IMR-90 (cell line): ENCODE results near the gene C2. TPM values are rescaled to one million over a fixed set of nuclear protein-coding genes. Genes with fewer than 3 reads are reported as not detected.

ENCODE experiments used
- ATAC-seq: fragments of 200-7000 bp; cut with Tn5 transposase; 2 replicates; pipeline ENCODE4 v1.9.1; 2020; ENCODE audit warnings: low read depth, mild to moderate bottlenecking, moderate library complexity
- BruUV-seq: library from RNA; stranded (reverse); fragments of 400-500 nt; replicated peaks from 2 replicates; lab custom pipeline; 2021; lab: Mats Ljungman, UMichigan
- CTCF ChIA-PET: fragments of 300-600 bp; formaldehyde crosslinking; extraction: SDS; loops from one replicate; lab custom pipeline; 2021; ENCODE audit warnings: antibody characterized with exemption; lab: Yijun Ruan, JAX
- POLR2A ChIA-PET: fragments of 300-600 bp; sonication (Branson Sonifier 250); formaldehyde crosslinking; loops from one replicate; lab custom pipeline; 2022; ENCODE audit warnings: antibody characterized with exemption; ENCODE audit not compliant: unreplicated experiment; lab: Charles Lee
- DNase-seq: peaks from one replicate; pipeline ENCODE4 v3.0.0; 2013
- H2AFZ ChIP-seq: replicated peaks from 2 replicates; pipeline ENCODE3; 2013; ENCODE audit warnings: low read length, mild to moderate bottlenecking; ENCODE audit not compliant: poor library complexity
- H2AK5ac ChIP-seq: 2 replicates; pipeline ENCODE4 v1.6.1; 2013; ENCODE audit warnings: low read depth, low read length, inconsistent platforms
- H2AK9ac ChIP-seq: replicated peaks from 2 replicates; pipeline ENCODE3; 2013; ENCODE audit warnings: mild to moderate bottlenecking, low read depth, low read length, moderate library complexity; ENCODE audit not compliant: poor library complexity
- H2BK120ac ChIP-seq: 2 replicates; pipeline ENCODE4 v1.6.1; 2013; ENCODE audit warnings: low read depth, low read length, inconsistent platforms
- H2BK15ac ChIP-seq: 3 replicates; pipeline ENCODE4 v1.6.1; 2013; ENCODE audit warnings: low read depth, low read length, inconsistent platforms
- H2BK20ac ChIP-seq: 2 replicates; pipeline ENCODE4 v1.6.1; 2013; ENCODE audit warnings: low read depth, mild to moderate bottlenecking, inconsistent platforms, low read length, moderate library complexity
- H2BK5ac ChIP-seq: 2 replicates; pipeline ENCODE4 v1.6.1; 2013; ENCODE audit warnings: mild to moderate bottlenecking, low read depth, low read length, inconsistent platforms; ENCODE audit not compliant: poor library complexity, severe bottlenecking
- H3K14ac ChIP-seq: replicated peaks from 2 replicates; pipeline ENCODE4 v1.6.1; 2013; ENCODE audit warnings: low read depth, low read length, inconsistent platforms
- H3K18ac ChIP-seq: 2 replicates; pipeline ENCODE4 v1.6.1; 2013; ENCODE audit warnings: low read depth, low read length, control low read depth
- H3K23ac ChIP-seq: 2 replicates; pipeline ENCODE4 v1.6.1; 2013; ENCODE audit warnings: low read depth, low read length, inconsistent platforms
- H3K27ac ChIP-seq: 2 replicates; pipeline ENCODE4 v1.5.1; 2013; ENCODE audit warnings: mild to moderate bottlenecking, control low read depth, low read length; ENCODE audit not compliant: insufficient read depth
- H3K27me3 ChIP-seq: 2 replicates; pipeline ENCODE4 v1.6.1; 2013; ENCODE audit warnings: low read length; ENCODE audit not compliant: control insufficient read depth, insufficient read depth
- H3K36me3 ChIP-seq: 2 replicates; pipeline ENCODE4 v1.6.1; 2013; ENCODE audit warnings: low read length, mixed read lengths; ENCODE audit not compliant: control insufficient read depth, insufficient read depth
- H3K4ac ChIP-seq: 2 replicates; pipeline ENCODE4 v1.6.1; 2013; ENCODE audit warnings: low read depth, low read length, inconsistent platforms
- H3K4me1 ChIP-seq: 2 replicates; pipeline ENCODE4 v1.6.1; 2013; ENCODE audit warnings: low read length, mixed read lengths; ENCODE audit not compliant: control insufficient read depth, insufficient read depth
- H3K4me2 ChIP-seq: 2 replicates; pipeline ENCODE4 v1.6.1; 2013; ENCODE audit warnings: low read depth, mild to moderate bottlenecking, control low read depth, low read length, moderate library complexity
- H3K4me3 ChIP-seq: 2 replicates; pipeline ENCODE4 v1.5.1; 2013; ENCODE audit warnings: low read depth, mild to moderate bottlenecking, control low read depth, low read length, moderate library complexity; ENCODE audit not compliant: insufficient read depth
- H3K56ac ChIP-seq: 2 replicates; pipeline ENCODE4 v1.6.1; 2013; ENCODE audit warnings: low read length, inconsistent platforms; ENCODE audit not compliant: insufficient read depth; ENCODE audit errors: extremely low read depth
- H3K79me1 ChIP-seq, 2 experiments: 2 replicates each; pipeline ENCODE4 v1.6.1; 2013; ENCODE audit warnings: low read length in 2 of 2, inconsistent platforms in 1 of 2, low read depth in 1 of 2
- H3K9ac ChIP-seq: 2 replicates; pipeline ENCODE4 v1.6.1; 2013; ENCODE audit warnings: low read depth, low read length, control low read depth
- H3K9me1 ChIP-seq: 2 replicates; pipeline ENCODE4 v1.6.1; 2013; ENCODE audit warnings: low read length, inconsistent platforms; ENCODE audit not compliant: insufficient read depth
- H3K9me3 ChIP-seq: 2 replicates; pipeline ENCODE4 v1.6.1; 2013; ENCODE audit warnings: low read length; ENCODE audit not compliant: control insufficient read depth, insufficient read depth
- H4K20me1 ChIP-seq: 2 replicates; pipeline ENCODE4 v1.6.1; 2013; ENCODE audit warnings: low read length, inconsistent platforms; ENCODE audit not compliant: insufficient read depth
- H4K5ac ChIP-seq: 2 replicates; pipeline ENCODE4 v1.6.1; 2013; ENCODE audit warnings: mild to moderate bottlenecking, low read depth, low read length, control low read depth
- H4K8ac ChIP-seq, 2 experiments: 2 replicates each; pipeline ENCODE4 v1.6.1; 2013; ENCODE audit warnings: low read depth in 2 of 2, low read length in 2 of 2, control low read depth in 1 of 2, inconsistent platforms in 1 of 2
- H4K91ac ChIP-seq: 2 replicates; pipeline ENCODE4 v1.6.1; 2013; ENCODE audit warnings: low read depth, low read length, inconsistent platforms; ENCODE audit not compliant: insufficient read depth
- BHLHE40 ChIP-seq: fragments of 150-350 bp; IDR thresholded peaks from 2 replicates; pipeline ENCODE4 v1.6.1; 2016; ENCODE audit warnings: mild to moderate bottlenecking, low read depth, low read length
- FOS ChIP-seq: fragments of 150-350 bp; IDR thresholded peaks from 2 replicates; pipeline ENCODE4 v1.6.1; 2016; ENCODE audit warnings: low read depth, low read length
- MAZ ChIP-seq: IDR thresholded peaks from 2 replicates; pipeline ENCODE4 v1.6.1; 2012; ENCODE audit warnings: low read depth, mild to moderate bottlenecking, low read length, improper control_type of control experiment, moderate library complexity, borderline replicate concordance
- MXI1 ChIP-seq: IDR thresholded peaks from 2 replicates; pipeline ENCODE4 v1.6.1; 2012; ENCODE audit warnings: low read depth, mild to moderate bottlenecking, low read length, moderate library complexity, borderline replicate concordance
- RAD21 ChIP-seq: IDR thresholded peaks from 2 replicates; pipeline ENCODE4 v1.6.1; 2012; ENCODE audit warnings: low read length, improper control_type of control experiment
- RCOR1 ChIP-seq: IDR thresholded peaks from 2 replicates; pipeline ENCODE4 v1.6.1; 2012; ENCODE audit warnings: mild to moderate bottlenecking, low read length, improper control_type of control experiment; ENCODE audit not compliant: insufficient replicate concordance
- WGBS, 2 experiments: methylation state at CpG; one replicate each; pipeline versions ENCODE4 v1.1.5 to v1.1.7; 2013; ENCODE audit warnings: missing lambda C conversion rate in 2 of 2; ENCODE audit not compliant: insufficient read length in 1 of 2; ENCODE audit errors: extremely low coverage in 2 of 2; 5-methylcytosine and 5-hydroxymethylcytosine counted together
- dilution Hi-C: fragments of 300-500 bp; cut with HindIII; formaldehyde crosslinking; loops from one replicate; pipeline ENCODE4 v1.14.3; 2018; ENCODE audit warnings: low sequenced_read_pairs; ENCODE audit not compliant: unreplicated experiment
- in situ Hi-C: fragments of 300-500 bp; cut with MboI; formaldehyde crosslinking; loops from 3 replicates; pipeline ENCODE4 v1.14.3; 2019; ENCODE audit warnings: low sequenced_read_pairs, inconsistent platforms, mixed read lengths
- intact Hi-C: fragments of 100-400 bp; cut with micrococcal nuclease; formaldehyde crosslinking; loops from 2 replicates; pipeline ENCODE4 v1.10.0; 2022
- polyA plus RNA-seq, 3 experiments: library from polyadenylated mRNA; depleted of rRNA; stranded (reverse); fragments of >200 nt; gene quantifications; 2 replicates each; pipeline ENCODE4 v1.2.3, GENCODE V29; 2012; ENCODE audit warnings: low replicate concordance in 1 of 3
- total RNA-seq: library from RNA; depleted of rRNA; stranded (reverse); fragments of >200 nt; gene quantifications from 2 replicates; pipeline ENCODE4 v1.2.3, GENCODE V29; 2012

C2 gene
- total and polyA plus RNA-seq, 2 of the 4 experiments (the other 2 are of a cell fraction) = 0.18 to 0.19 TPM

GRCh38 chr6:31952890-31953289, 25.4 kb downstream of the C2 start (continued):
- TF ChIP-seq MXI1 (no peak), RCOR1 (no peak), MAZ (no peak), BHLHE40 (no peak)

DNA sequence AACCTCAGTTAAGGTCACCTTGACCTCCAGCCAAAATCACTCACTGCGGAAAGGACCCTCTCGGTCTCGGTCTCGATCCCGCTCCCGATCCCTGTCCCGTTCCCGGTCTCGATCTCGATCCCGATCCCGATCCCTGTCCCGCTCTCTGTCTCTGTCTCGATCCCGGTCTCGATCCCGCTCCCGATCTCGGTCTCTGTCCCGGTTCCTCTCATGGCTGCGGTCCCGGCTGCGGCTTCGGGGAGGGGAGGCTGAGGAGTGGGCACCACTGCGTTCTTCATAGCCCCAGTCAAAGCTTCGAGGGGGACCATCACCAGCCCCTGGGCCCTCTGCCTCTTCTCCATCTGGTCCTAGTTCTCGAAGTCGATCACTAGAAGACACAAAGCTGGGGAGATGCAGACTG, 27.0 kb downstream of the C2 start:
- CTCF ChIA-PET = no interaction called here
- BruUV-seq = no TSS peak
- no peak overlapping the region for H4K5ac ChIP-seq

More for the DNA sequence above, 27.0 kb downstream of the C2 start:
- H2BK20ac ChIP-seq = no peak overlapping the region
- H3K36me3 ChIP-seq = peaks cover 44% of the 10 kb centered on the region
- H3K79me1 ChIP-seq = peaks cover 23 to 27% of the 10 kb centered on the region in 2 experiments
- H4K91ac ChIP-seq = no peak overlapping the region
- dilution Hi-C loops (no loop called here), in situ Hi-C loops (no loop called here), intact Hi-C loops (loop anchor here (5.0 kb wide), 2 partner anchors 122 to 407 kb away; partner anchors contain the start of genes ATP6V1G2 and NFKBIL1)
- H3K27ac ChIP-seq = no peak overlapping the region
- H3K9ac ChIP-seq = no peak overlapping the region
- ATAC-seq (no peak), DNase-seq (no peak)
- no peak overlapping the region for H2BK5ac ChIP-seq
- H3K23ac ChIP-seq = no peak overlapping the region
- H3K4me2 ChIP-seq = no peak overlapping the region
- no peak overlapping the region for H3K4ac ChIP-seq
- no peak overlapping the region for H4K8ac ChIP-seq
- WGBS, 2 experiments = 97% methylated on average over 18 of the region's 28 CpGs; no CpG with 5 or more reads in 1 of the 2 experiments
- no peak overlapping the region for H2BK120ac ChIP-seq
- H3K18ac ChIP-seq = no peak overlapping the region
- 0 out of 2 replicates have a peak, but pooled peaks cover 5% of the 10 kb centered on the region for H4K20me1 ChIP-seq
- H2BK15ac ChIP-seq = no peak overlapping the region
- no peak overlapping the region for H2AFZ ChIP-seq
- no peak overlapping the region for H3K14ac ChIP-seq
- no peak overlapping the region for H2AK9ac ChIP-seq
- H3K4me3 ChIP-seq = no peak overlapping the region
- H3K27me3 ChIP-seq = no peaks in the 10 kb centered on the region
- H3K9me3 ChIP-seq = no peaks in the 10 kb centered on the region
- H2AK5ac ChIP-seq = no peak overlapping the region
- no peak overlapping the region for H3K56ac ChIP-seq
- TF ChIP-seq MAZ (no peak), FOS (no peak), RAD21 (no peak)
- POLR2A ChIA-PET = no interaction called here
- H3K4me1 ChIP-seq = peaks cover 4% of the 10 kb centered on the region; the same call in 1 of the 2 replicates
- peaks cover 13% of the 10 kb centered on the region for H3K9me1 ChIP-seq
